Upper lobe of right lung (tissue), 1 donor: ENCODE data around the gene GLIS2. TPM values are rescaled to one million over a fixed set of nuclear protein-coding genes. Genes with fewer than 3 reads are reported as not detected.
A peak's percentile ranks its signal among the peaks of the same experiment; 100 is the strongest.

Source experiments
- ATAC-seq: fragments of 200-7000 bp; cut with Tn5 transposase; one replicate; pipeline ENCODE4 v1.9.1; 2020; ENCODE audit warnings: mild to moderate bottlenecking, moderate library complexity
- DNase-seq: peaks from one replicate; pipeline ENCODE4 v3.0.0-alpha.2; 2020
- H3K27ac ChIP-seq: fragments of 200-600 bp; one replicate; pipeline ENCODE4 v1.8.0; 2022
- H3K27me3 ChIP-seq: fragments of 200-600 bp; one replicate; pipeline ENCODE4 v1.8.0; 2022; ENCODE audit warnings: mild to moderate bottlenecking
- H3K36me3 ChIP-seq: fragments of 200-600 bp; one replicate; pipeline ENCODE4 v1.8.0; 2022
- H3K4me1 ChIP-seq: fragments of 200-600 bp; one replicate; pipeline ENCODE4 v1.8.0; 2022
- H3K4me3 ChIP-seq: fragments of 200-600 bp; one replicate; pipeline ENCODE4 v1.8.0; 2022; ENCODE audit warnings: mild to moderate bottlenecking
- H3K9me3 ChIP-seq: fragments of 200-600 bp; one replicate; pipeline ENCODE4 v1.8.0; 2022
- CTCF ChIP-seq: fragments of 200-600 bp; IDR thresholded peaks from one replicate; pipeline ENCODE4 v1.8.0; 2022; ENCODE audit warnings: antibody characterized with exemption
- intact Hi-C: fragments of 100-400 bp; cut with DNase I; formaldehyde crosslinking; loops from one replicate; pipeline ENCODE4 v1.11.0; 2022
- total RNA-seq: library from RNA; stranded (reverse); fragmentation: NEBNext Ultra II Directional; extraction: Animal tissue kit (Norgen Biotek cat#: 25700); gene quantifications from one replicate; pipeline ENCODE4 v1.2.1, GENCODE V29; 2021
- donor health status: DM: no; HTN: yes; CAD: no; lungs with severe emphysema.

GLIS2 gene
- total RNA-seq, 1 donor from 2014 or later: 34.1 TPM

- H3K36me3 ChIP-seq: no peaks in the 10 kb centered on the region
- peak; percentile 27 for ATAC-seq
- peak; percentile 84 for DNase-seq
- H3K9me3 ChIP-seq: no peaks in the 10 kb centered on the region
- H3K27ac ChIP-seq: peak overlapping the region; percentile 91
- TF ChIP-seq CTCF: no peak
- H3K4me1 ChIP-seq: peaks cover 5% of the 10 kb centered on the region
- peak overlapping the region; percentile 95 for H3K4me3 ChIP-seq
- intact Hi-C loops: no loop called here
- H3K27me3 ChIP-seq: no peaks in the 10 kb centered on the region
These were observed 43.5 kb upstream of the GLIS2 start for GRCh38 chr16:4272114-4272956.

GRCh38 chr16:4273858-4274311, 42.0 kb upstream of the GLIS2 start:
- peak; percentile 52 for TF ChIP-seq CTCF
- intact Hi-C loops: no loop called here
- H3K9me3 ChIP-seq: no peaks in the 10 kb centered on the region
- peak; percentile 55 for ATAC-seq
- peak overlapping the region; percentile 91 for H3K27ac ChIP-seq
- DNase-seq: peak; percentile 87
- peak overlapping the region; percentile 95 for H3K4me3 ChIP-seq
- H3K36me3 ChIP-seq: no peaks in the 10 kb centered on the region
- no peaks in the 10 kb centered on the region for H3K27me3 ChIP-seq
- peaks cover 5% of the 10 kb centered on the region for H3K4me1 ChIP-seq

GRCh38 chr16:4275861-4276260, 40.0 kb upstream of the GLIS2 start:
- no peak overlapping the region for H3K4me3 ChIP-seq
- no peaks in the 10 kb centered on the region for H3K27me3 ChIP-seq
- DNase-seq (no peak), ATAC-seq (no peak)
- H3K36me3 ChIP-seq: no peaks in the 10 kb centered on the region
- intact Hi-C loops: no loop called here
- no peaks in the 10 kb centered on the region for H3K9me3 ChIP-seq
- TF ChIP-seq CTCF: no peak
- peaks cover 2% of the 10 kb centered on the region for H3K4me1 ChIP-seq
- no peak overlapping the region for H3K27ac ChIP-seq

- no peaks in the 10 kb centered on the region for H3K4me1 ChIP-seq
- H3K9me3 ChIP-seq: no peaks in the 10 kb centered on the region
- TF ChIP-seq CTCF: no peak
- H3K4me3 ChIP-seq: no peak overlapping the region
- H3K36me3 ChIP-seq: no peaks in the 10 kb centered on the region
- no peak for DNase-seq
- intact Hi-C loops: no loop called here
- H3K27ac ChIP-seq: no peak overlapping the region
- no peak for ATAC-seq
- no peaks in the 10 kb centered on the region for H3K27me3 ChIP-seq
These were observed 37.8 kb upstream of the GLIS2 start for GRCh38 chr16:4277987-4278513.

- no peak for ATAC-seq
- TF ChIP-seq CTCF: no peak
- DNase-seq: no peak
- H3K4me3 ChIP-seq: no peak overlapping the region
- H3K4me1 ChIP-seq: no peaks in the 10 kb centered on the region
- no peaks in the 10 kb centered on the region for H3K9me3 ChIP-seq
- no peaks in the 10 kb centered on the region for H3K36me3 ChIP-seq
- intact Hi-C loops: no loop called here
- no peaks in the 10 kb centered on the region for H3K27me3 ChIP-seq
- H3K27ac ChIP-seq: no peak overlapping the region
These were observed 35.2 kb upstream of the GLIS2 start for GRCh38 chr16:4280625-4281024.
